ENCODE measurements around the gene TNIP3.
"Not testable (repeated sequence)": the region's sequence is repeated elsewhere in the genome, so short reads cannot be mapped to it uniquely, and the experiment has no call there.

The TNIP3 gene

GRCh38 chr4:121177246-121178137, 13.4 kb upstream of the TNIP3 start:
- peaks cover 2% of the 10 kb centered on the region for H3K4me1 ChIP-seq (ENCODE audit: control insufficient read depth, insufficient read depth, low read length, unreplicated experiment)
- no peak overlapping the region for H3K27ac ChIP-seq (ENCODE audit: low read depth, low read length)
- no peaks in the 10 kb centered on the region for H3K36me3 ChIP-seq (ENCODE audit: insufficient read depth, low read length)
- H3K79me2 ChIP-seq (ENCODE audit: control insufficient read depth, insufficient read depth, low read length, unreplicated experiment), result no peaks in the 10 kb centered on the region
- H2AFZ ChIP-seq (ENCODE audit: low read length, unreplicated experiment), result no peak overlapping the region
- H3K27me3 ChIP-seq (ENCODE audit: insufficient read depth, low read length), result peaks cover 28% of the 10 kb centered on the region
- H3K4me3 ChIP-seq (ENCODE audit: low read depth, low read length), result no peak overlapping the region

GRCh38 chr4:121176082-121176934, 12.2 kb upstream of the TNIP3 start:
- H3K27ac ChIP-seq (ENCODE audit: low read depth, low read length), result no peak overlapping the region
- no peaks in the 10 kb centered on the region for H3K79me2 ChIP-seq (ENCODE audit: control insufficient read depth, insufficient read depth, low read length, unreplicated experiment)
- H3K4me3 ChIP-seq (ENCODE audit: low read depth, low read length), result no peak overlapping the region
- no peak overlapping the region for H2AFZ ChIP-seq (ENCODE audit: low read length, unreplicated experiment)
- H3K27me3 ChIP-seq (ENCODE audit: insufficient read depth, low read length), result peaks cover 28% of the 10 kb centered on the region
- no peaks in the 10 kb centered on the region for H3K36me3 ChIP-seq (ENCODE audit: insufficient read depth, low read length)
- no peaks in the 10 kb centered on the region for H3K4me1 ChIP-seq (ENCODE audit: control insufficient read depth, insufficient read depth, low read length, unreplicated experiment)

GRCh38 chr4:121171477-121171876, 7.4 kb upstream of the TNIP3 start:
- peaks cover 16% of the 10 kb centered on the region for H3K27me3 ChIP-seq (ENCODE audit: insufficient read depth, low read length)
- H3K36me3 ChIP-seq (ENCODE audit: insufficient read depth, low read length); H3K27ac ChIP-seq (ENCODE audit: low read depth, low read length); H2AFZ ChIP-seq (ENCODE audit: low read length, unreplicated experiment); H3K79me2 ChIP-seq (ENCODE audit: control insufficient read depth, insufficient read depth, low read length, unreplicated experiment); H3K4me3 ChIP-seq (ENCODE audit: low read depth, low read length); H3K4me1 ChIP-seq (ENCODE audit: control insufficient read depth, insufficient read depth, low read length, unreplicated experiment): not testable (repeated sequence)

- H3K79me2 ChIP-seq (ENCODE audit: control insufficient read depth, insufficient read depth, low read length, unreplicated experiment), result no peaks in the 10 kb centered on the region
Observed at GRCh38 chr4:121168446-121169281, 4.5 kb upstream of the TNIP3 start.

GRCh38 chr4:121166976-121167375, 2.9 kb upstream of the TNIP3 start:
- no peaks in the 10 kb centered on the region for H3K4me1 ChIP-seq (ENCODE audit: control insufficient read depth, insufficient read depth, low read length, unreplicated experiment)
- no peak overlapping the region for H3K27ac ChIP-seq (ENCODE audit: low read depth, low read length)
- no peaks in the 10 kb centered on the region; the same call in 1 of the 2 replicates for H3K27me3 ChIP-seq (ENCODE audit: insufficient read depth, low read length)
- no peaks in the 10 kb centered on the region for H3K79me2 ChIP-seq (ENCODE audit: control insufficient read depth, insufficient read depth, low read length, unreplicated experiment)
- H3K36me3 ChIP-seq (ENCODE audit: insufficient read depth, low read length), result no peaks in the 10 kb centered on the region
- no peak overlapping the region for H2AFZ ChIP-seq (ENCODE audit: low read length, unreplicated experiment)
- H3K4me3 ChIP-seq (ENCODE audit: low read depth, low read length), result no peak overlapping the region

More at GRCh38 chr4:121168446-121169281, 4.5 kb upstream of the TNIP3 start:
- H3K27me3 ChIP-seq (ENCODE audit: insufficient read depth, low read length), result no peaks in the 10 kb centered on the region; the same call in 1 of the 2 replicates
- H2AFZ ChIP-seq (ENCODE audit: low read length, unreplicated experiment), result no peak overlapping the region
- H3K27ac ChIP-seq (ENCODE audit: low read depth, low read length), result no peak overlapping the region
- H3K4me3 ChIP-seq (ENCODE audit: low read depth, low read length), result no peak overlapping the region
- no peaks in the 10 kb centered on the region for H3K4me1 ChIP-seq (ENCODE audit: control insufficient read depth, insufficient read depth, low read length, unreplicated experiment)
- no peaks in the 10 kb centered on the region for H3K36me3 ChIP-seq (ENCODE audit: insufficient read depth, low read length)

GRCh38 chr4:121165206-121165605, 1.1 kb upstream of the TNIP3 start:
- Histone ChIP-seq H3K79me2 (ENCODE audit: control insufficient read depth, insufficient read depth, low read length, unreplicated experiment) (no peaks in the 10 kb centered on the region), H3K27ac (ENCODE audit: low read depth, low read length) (no peak overlapping the region), H2AFZ (ENCODE audit: low read length, unreplicated experiment) (no peak overlapping the region), H3K4me3 (ENCODE audit: low read depth, low read length) (no peak overlapping the region), H3K4me1 (ENCODE audit: control insufficient read depth, insufficient read depth, low read length, unreplicated experiment) (no peaks in the 10 kb centered on the region), H3K27me3 (ENCODE audit: insufficient read depth, low read length) (no peaks in the 10 kb centered on the region), H3K36me3 (ENCODE audit: insufficient read depth, low read length) (no peaks in the 10 kb centered on the region)

GRCh38 chr4:121156822-121157769, 7.0 kb downstream of the TNIP3 start:
- Histone ChIP-seq H3K27ac (ENCODE audit: low read depth, low read length) (no peak overlapping the region), H2AFZ (ENCODE audit: low read length, unreplicated experiment) (peak overlapping the region; percentile 92), H3K27me3 (ENCODE audit: insufficient read depth, low read length) (no peaks in the 10 kb centered on the region), H3K79me2 (ENCODE audit: control insufficient read depth, insufficient read depth, low read length, unreplicated experiment) (no peaks in the 10 kb centered on the region), H3K4me1 (ENCODE audit: control insufficient read depth, insufficient read depth, low read length, unreplicated experiment) (peaks cover 12% of the 10 kb centered on the region), H3K36me3 (ENCODE audit: insufficient read depth, low read length) (no peaks in the 10 kb centered on the region), H3K4me3 (ENCODE audit: low read depth, low read length) (peak overlapping the region; percentile 84)

- H3K36me3 ChIP-seq (ENCODE audit: insufficient read depth, low read length), result no peaks in the 10 kb centered on the region
- no peaks in the 10 kb centered on the region for H3K79me2 ChIP-seq (ENCODE audit: control insufficient read depth, insufficient read depth, low read length, unreplicated experiment)
- no peaks in the 10 kb centered on the region for H3K27me3 ChIP-seq (ENCODE audit: insufficient read depth, low read length)
- peak overlapping the region; percentile 84 for H3K4me3 ChIP-seq (ENCODE audit: low read depth, low read length)
- H2AFZ ChIP-seq (ENCODE audit: low read length, unreplicated experiment), result peak overlapping the region; percentile 98
- peaks cover 12% of the 10 kb centered on the region for H3K4me1 ChIP-seq (ENCODE audit: control insufficient read depth, insufficient read depth, low read length, unreplicated experiment)
- peak overlapping the region; percentile 67 for H3K27ac ChIP-seq (ENCODE audit: low read depth, low read length)
Observed at GRCh38 chr4:121155893-121156292, 8.2 kb downstream of the TNIP3 start.

GRCh38 chr4:121154103-121154515, 10.0 kb downstream of the TNIP3 start:
- Histone ChIP-seq H2AFZ (ENCODE audit: low read length, unreplicated experiment) (no peak overlapping the region), H3K79me2 (ENCODE audit: control insufficient read depth, insufficient read depth, low read length, unreplicated experiment) (no peaks in the 10 kb centered on the region), H3K27ac (ENCODE audit: low read depth, low read length) (no peak overlapping the region), H3K36me3 (ENCODE audit: insufficient read depth, low read length) (no peaks in the 10 kb centered on the region), H3K4me3 (ENCODE audit: low read depth, low read length) (no peak overlapping the region), H3K27me3 (ENCODE audit: insufficient read depth, low read length) (no peaks in the 10 kb centered on the region), H3K4me1 (ENCODE audit: control insufficient read depth, insufficient read depth, low read length, unreplicated experiment) (peaks cover 12% of the 10 kb centered on the region)

All from ACC112 (cell line).